ENCODE results near the gene GNAZ. TPM values are rescaled to one million over a fixed set of nuclear protein-coding genes. Genes with fewer than 3 reads are reported as not detected.

The GNAZ gene
- total RNA-seq, 1 donor from 2014 or later = 2.9 TPM

GRCh38 chr22:23147617-23148387 is 77.5 kb downstream of the GNAZ start:
- H3K4me3 ChIP-seq = no peak overlapping the region
- H3K36me3 ChIP-seq = no peaks in the 10 kb centered on the region
- H3K4me1 ChIP-seq = peaks cover 28% of the 10 kb centered on the region
- TF ChIP-seq, protein P1, sequence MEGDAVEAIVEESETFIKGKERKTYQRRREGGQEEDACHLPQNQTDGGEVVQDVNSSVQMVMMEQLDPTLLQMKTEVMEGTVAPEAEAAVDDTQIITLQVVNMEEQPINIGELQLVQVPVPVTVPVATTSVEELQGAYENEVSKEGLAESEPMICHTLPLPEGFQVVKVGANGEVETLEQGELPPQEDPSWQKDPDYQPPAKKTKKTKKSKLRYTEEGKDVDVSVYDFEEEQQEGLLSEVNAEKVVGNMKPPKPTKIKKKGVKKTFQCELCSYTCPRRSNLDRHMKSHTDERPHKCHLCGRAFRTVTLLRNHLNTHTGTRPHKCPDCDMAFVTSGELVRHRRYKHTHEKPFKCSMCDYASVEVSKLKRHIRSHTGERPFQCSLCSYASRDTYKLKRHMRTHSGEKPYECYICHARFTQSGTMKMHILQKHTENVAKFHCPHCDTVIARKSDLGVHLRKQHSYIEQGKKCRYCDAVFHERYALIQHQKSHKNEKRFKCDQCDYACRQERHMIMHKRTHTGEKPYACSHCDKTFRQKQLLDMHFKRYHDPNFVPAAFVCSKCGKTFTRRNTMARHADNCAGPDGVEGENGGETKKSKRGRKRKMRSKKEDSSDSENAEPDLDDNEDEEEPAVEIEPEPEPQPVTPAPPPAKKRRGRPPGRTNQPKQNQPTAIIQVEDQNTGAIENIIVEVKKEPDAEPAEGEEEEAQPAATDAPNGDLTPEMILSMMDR (IDR thresholded peaks at IDR 0.05; ENCODE audit: borderline replicate concordance) = no peak
- intact Hi-C loops (cut with micrococcal nuclease) = no loop called here
- peaks cover 26% of the 10 kb centered on the region for H3K27me3 ChIP-seq (ENCODE audit: low read depth)
- H3K9me3 ChIP-seq (replicated peaks) = no peaks in the 10 kb centered on the region
- no peak overlapping the region for H3K27ac ChIP-seq (replicated peaks)
- no peak for DNase-seq

GRCh38 chr22:23149743-23150238 is 79.5 kb downstream of the GNAZ start:
- peaks cover 12% of the 10 kb centered on the region for H3K27me3 ChIP-seq (ENCODE audit: low read depth)
- TF ChIP-seq, protein P1 (IDR thresholded peaks at IDR 0.05; ENCODE audit: borderline replicate concordance) = no peak
- intact Hi-C loops (cut with micrococcal nuclease) = no loop called here
- H3K9me3 ChIP-seq (replicated peaks) = no peaks in the 10 kb centered on the region
- H3K4me1 ChIP-seq = peaks cover 24% of the 10 kb centered on the region
- no peak overlapping the region for H3K27ac ChIP-seq (replicated peaks)
- DNase-seq = no peak
- no peak overlapping the region for H3K4me3 ChIP-seq
- H3K36me3 ChIP-seq = no peaks in the 10 kb centered on the region

DNA sequence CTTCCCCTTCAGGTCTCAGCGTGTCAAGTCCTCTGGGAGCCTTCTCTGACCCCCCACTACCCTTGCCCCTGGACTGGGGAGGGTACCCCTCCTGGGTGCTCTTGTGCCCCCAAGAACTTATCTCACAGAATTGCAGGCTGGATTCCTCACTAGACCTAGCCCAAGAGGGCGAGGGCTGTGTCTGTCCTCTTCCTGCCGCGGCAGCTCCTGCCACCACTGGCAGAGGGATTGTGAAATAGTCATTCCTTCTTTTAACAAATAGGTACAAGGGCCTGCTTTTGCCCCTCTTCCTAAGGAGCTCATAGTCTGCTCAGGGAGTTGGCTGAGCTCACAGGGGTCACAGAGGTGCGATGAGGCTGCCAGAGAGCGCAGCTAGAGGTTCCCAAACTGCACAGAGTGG is 80.4 kb downstream of the GNAZ start:
- Histone ChIP-seq H3K36me3 (no peaks in the 10 kb centered on the region), H3K27ac (replicated peaks) (no peak overlapping the region), H3K27me3 (ENCODE audit: low read depth) (peaks cover 3% of the 10 kb centered on the region), H3K4me3 (no peak overlapping the region), H3K9me3 (replicated peaks) (no peaks in the 10 kb centered on the region), H3K4me1 (peaks cover 14% of the 10 kb centered on the region)
- intact Hi-C loops (cut with micrococcal nuclease) = no loop called here
- no peak for DNase-seq
- TF ChIP-seq, protein P1 (IDR thresholded peaks at IDR 0.05; ENCODE audit: borderline replicate concordance) = no peak

DNA sequence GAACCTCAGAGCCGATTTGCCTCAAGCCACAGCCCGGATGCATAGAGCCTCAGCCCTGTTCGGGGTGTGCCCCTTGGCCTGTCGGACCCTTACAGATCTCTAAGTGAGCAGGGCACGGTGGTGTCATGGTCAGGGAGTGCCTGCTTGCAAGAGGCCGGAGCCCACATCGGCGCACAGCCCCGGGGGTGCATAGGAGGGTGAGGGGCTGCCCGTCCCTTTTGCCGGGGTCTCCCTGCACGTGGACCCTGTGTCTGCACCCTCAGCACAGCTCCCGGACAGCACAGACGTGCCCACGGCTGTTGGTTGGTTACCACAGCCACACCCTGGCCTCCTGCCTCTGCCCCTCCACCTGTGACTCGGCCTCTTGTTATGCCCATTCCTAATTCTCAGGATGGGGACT is 81.5 kb downstream of the GNAZ start:
- DNase-seq = no peak
- TF ChIP-seq, protein P1 (IDR thresholded peaks at IDR 0.05; ENCODE audit: borderline replicate concordance) = no peak
- intact Hi-C loops (cut with micrococcal nuclease) = no loop called here
- H3K27me3 ChIP-seq (ENCODE audit: low read depth) = peaks cover 11% of the 10 kb centered on the region
- H3K4me1 ChIP-seq = peaks cover 8% of the 10 kb centered on the region
- no peak overlapping the region for H3K4me3 ChIP-seq
- H3K36me3 ChIP-seq = no peaks in the 10 kb centered on the region
- no peak overlapping the region for H3K27ac ChIP-seq (replicated peaks)
- H3K9me3 ChIP-seq (replicated peaks) = no peaks in the 10 kb centered on the region

DNA sequence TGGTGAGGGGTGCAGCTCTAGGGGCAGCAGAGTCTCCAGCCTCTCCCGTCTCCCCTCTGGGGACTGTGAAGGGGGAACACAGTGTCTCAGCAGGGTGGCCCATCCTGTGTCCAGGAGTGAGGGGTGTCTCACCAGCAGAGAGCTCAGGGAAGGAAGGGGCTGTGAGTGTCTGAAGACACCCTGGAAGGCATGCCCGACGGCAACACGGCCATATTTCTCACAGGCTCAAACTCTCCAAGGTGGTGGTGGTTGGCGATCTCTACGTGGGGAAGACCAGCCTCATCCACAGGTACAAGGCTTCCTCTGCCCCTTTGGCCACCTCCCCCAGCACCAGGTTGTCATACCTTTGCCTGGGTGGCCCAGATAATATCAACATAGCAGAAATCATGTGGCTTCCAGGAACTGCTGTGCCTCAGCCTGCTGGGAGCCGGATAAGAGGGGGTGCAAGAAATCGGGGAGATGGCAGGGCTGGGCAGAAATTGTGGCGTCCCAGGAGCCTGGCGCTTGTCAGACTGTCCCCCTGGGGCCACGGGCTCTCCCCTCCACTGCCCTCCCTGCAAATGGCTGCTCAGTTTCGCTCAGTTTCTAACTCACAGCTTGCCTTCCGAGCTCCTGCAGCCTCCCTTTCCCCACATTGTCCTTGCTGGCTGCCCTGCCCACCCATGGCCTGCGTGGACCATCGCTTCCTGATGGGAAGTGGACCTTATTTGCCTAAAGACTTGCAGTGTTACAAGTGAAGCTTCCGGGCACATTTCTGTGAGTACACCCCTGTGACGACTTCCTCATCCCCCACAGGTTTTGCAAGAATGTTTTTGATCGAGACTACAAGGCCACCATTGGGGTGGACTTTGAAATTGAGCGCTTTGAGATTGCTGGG is 82.2 kb downstream of the GNAZ start:
- Histone ChIP-seq H3K4me3 (no peak overlapping the region), H3K36me3 (no peaks in the 10 kb centered on the region), H3K4me1 (peaks cover 8% of the 10 kb centered on the region), H3K27me3 (ENCODE audit: low read depth) (peaks cover 16% of the 10 kb centered on the region), H3K27ac (replicated peaks) (no peak overlapping the region), H3K9me3 (replicated peaks) (no peaks in the 10 kb centered on the region)
- intact Hi-C loops (cut with micrococcal nuclease) = no loop called here
- DNase-seq = no peak
- TF ChIP-seq, protein P1 (IDR thresholded peaks at IDR 0.05; ENCODE audit: borderline replicate concordance) = no peak
